OCI-M2 (cell line): ENCODE measurements around the gene RGS17.
"Not testable (repeated sequence)": the region's sequence is repeated elsewhere in the genome, so short reads cannot be mapped to it uniquely, and the experiment has no call there.

Source experiments
- DNase-seq: peaks from one replicate; lab custom pipeline; 2025; ENCODE audit not compliant: unreplicated experiment; lab: John Stamatoyannopoulos, UW

RGS17 gene

DNA sequence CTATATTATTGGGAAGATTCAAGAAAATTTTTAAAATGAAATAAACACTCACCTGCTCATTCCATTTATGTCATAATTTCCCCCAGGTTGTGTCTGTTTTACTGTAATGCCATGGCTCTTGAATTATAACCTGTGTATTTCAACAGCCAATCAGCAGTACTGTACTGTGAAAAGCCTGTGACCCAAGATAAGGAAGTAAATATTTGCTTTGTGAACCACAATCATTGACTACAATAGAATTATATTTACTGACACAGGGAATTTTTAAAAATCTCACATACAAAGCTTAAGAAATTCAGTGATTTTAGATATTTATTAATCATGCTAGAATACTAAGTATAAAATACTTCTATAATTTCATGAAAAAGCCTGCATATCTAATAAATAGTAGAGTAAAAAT is 6.0 kb downstream of the RGS17 start:
- DNase-seq = no peak

DNA sequence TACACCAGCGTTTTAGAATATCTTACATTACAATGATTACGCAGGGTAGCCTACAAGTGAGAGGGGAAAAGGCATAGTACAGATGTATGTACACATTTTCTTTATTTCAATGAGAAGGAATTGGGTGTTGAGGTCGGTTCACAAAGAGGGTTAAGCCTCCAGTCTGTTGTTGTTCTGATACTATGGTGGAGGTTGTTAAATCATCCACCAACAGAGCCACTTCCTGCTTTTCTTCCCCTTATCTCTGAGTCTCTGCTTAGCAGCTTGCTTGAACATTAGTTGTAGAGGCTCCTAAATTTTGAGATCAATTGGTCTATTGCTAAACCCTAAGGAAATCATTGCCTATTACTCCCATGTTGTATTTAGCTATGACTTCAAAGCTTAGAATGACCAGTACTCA is 7.3 kb downstream of the RGS17 start:
- DNase-seq = peak; percentile 57

DNA sequence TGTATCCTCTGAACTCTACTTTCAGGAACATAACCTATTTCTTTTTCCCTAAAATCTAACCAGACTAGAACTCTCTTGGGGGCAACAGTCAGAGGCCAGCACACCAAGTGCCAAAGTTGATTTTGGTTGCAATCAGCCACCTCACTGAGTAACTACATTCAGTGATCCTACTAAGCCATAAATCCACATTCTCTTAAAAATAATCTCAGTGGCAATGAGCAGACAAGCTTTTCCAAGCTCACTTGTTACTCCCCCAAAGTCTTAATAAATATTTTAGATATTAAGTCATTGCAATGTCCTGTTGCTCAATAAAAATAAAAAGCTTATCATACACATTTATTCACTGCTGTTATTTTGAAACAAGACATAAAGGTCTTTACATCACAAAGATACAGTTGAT is 9.8 kb downstream of the RGS17 start:
- no peak for DNase-seq

DNA sequence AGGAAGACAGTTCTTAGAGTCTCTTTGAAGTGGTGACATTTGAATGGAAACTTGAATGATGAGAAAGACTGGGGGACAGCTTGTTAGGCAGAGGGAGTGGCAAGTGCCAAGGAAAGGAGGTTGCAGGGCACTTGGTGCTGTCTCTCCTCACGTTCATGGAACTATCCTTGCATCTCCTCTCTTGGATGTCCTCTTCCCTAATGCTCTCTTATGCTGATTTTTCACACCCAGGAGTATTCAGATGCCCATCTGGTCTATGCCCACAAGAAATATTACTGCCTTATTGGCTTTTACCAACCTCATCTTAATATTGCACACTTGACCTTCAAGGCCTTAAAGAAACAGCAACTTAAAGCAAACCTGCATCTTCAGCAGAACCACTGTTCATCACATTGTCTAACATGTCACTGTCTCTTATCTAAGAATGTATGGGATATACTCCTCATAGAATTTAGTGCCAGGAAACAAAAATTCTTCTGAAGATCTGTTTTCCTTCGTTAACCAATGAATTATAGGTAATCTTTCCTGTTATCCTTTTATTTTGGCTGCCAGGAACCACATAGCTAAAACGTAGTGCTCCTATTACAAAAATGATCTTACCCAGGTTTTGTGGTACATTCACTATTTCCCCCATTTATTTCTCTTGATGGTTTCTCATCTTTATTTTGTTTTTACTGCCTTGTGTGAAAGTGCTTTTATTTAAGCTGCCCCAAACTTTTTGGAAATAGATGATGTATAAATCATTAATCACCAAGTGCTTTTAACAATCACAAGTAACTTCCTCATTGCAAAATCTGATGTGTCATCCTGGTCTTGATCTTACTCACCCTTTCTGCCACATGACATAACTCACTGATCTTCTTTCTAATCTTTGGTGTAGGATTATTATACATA is 12.8 kb downstream of the RGS17 start:
- no peak for DNase-seq

DNA sequence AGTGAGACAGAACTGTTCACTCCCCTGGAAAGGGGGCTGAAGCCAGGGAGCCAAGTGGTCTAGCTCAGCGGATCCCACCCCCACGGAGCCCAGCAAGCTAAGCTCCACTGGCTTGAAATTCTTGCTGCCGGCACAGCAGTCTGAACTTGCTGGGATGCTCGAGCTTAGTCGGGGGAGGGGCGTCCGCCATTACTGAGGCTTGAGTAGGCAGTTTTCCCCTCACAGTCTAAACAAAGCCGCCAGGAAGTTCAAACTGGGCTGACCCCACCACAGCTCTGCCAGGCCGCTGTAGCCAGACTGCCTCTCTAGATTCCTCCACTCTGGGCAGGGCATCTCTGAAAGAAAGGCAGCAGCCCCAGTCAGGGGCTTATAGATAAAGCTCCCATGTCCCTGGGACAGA is 20.0 kb downstream of the RGS17 start:
- DNase-seq = not testable (repeated sequence)

DNA sequence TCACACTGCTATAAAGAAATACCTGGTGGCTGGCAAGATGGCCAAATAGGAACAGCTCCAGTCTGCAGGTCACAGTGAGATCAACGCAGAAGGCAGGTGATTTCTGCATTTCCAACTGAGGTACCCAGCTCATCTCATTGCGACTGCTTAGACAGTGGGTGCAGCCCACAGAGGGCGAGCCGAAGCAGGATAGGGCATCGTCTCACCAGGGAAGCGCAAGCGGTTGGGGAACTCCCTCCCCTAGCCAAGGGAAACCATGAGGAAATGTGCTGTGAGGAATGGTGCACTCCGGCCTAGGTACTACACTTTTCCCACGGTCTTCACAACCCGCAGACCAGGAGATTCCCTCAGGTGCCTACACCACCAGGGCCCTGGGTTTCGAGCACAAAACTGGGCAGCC is 20.5 kb downstream of the RGS17 start:
- DNase-seq = not testable (repeated sequence)

DNA sequence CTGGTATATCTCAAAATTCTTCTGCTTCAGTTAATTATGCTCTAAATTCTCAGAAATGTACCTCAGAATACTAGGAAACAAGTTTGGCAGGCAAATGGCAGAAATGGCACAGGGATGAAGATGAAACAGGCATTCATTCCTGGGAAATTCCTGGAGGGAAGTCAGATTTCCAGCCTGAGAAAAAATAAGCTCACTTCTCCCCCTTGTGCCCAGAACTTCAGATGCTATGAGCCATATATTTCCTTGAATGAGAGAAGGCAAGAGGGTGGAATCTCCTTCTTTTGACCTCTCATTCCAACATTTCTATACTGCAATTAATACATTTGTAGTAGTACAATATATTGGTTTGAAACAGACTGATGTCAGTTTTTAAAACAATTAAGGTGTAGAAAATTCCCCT is 22.8 kb downstream of the RGS17 start:
- no peak for DNase-seq

DNA sequence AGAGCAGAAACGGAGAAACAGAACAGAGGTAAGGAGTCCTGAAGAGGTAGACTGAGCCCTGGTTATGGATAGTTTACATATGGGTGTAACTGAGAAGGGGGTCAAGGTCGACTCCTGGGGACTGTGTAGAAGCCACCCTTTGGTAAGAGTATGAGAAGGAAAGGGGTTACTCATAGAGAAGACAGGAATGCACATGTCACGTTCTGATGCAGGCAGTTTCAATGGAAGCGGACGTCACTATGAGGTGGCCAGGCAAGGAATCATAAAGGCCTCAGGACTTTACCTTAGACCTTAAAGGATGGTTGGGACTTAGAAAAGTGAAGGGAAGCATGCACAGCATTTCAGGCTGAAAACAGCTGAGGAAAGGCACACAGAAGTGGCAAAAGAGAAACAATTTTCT is 25.1 kb downstream of the RGS17 start:
- no peak for DNase-seq

DNA sequence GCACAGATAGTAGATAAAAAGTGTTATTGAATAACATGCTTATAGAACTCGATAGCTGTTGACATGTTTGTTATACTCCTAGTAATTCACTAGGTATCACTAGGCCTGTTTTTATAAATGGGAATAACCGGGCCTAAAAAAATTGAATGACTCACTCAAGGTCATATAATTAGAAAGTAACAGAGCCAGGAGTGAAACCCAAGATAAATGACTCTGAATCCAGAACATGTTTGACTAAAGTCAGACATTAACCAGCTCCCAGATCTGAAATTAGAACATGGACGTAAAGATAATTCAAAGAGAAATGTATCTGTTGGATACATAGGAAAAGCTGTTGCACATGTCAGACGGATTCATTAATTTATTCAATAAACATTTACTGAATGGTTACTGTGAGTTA is 26.9 kb downstream of the RGS17 start:
- DNase-seq = no peak

DNA sequence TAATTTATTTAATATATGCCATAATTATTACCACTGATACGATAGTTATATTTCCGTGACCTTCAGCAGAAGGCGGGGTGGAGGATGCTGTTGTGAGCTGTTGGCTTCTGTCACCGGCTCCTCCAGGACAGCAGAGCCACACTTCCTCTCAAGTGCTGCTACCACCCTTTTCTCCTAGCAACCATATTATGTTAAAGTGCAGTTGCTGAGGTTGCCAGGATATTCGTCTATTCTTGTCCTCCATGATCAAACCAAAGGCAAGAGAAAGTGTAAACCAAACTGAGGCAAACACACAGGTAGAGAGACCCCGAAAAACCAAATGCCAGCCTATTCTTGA is 27.8 kb downstream of the RGS17 start:
- no peak for DNase-seq

DNA sequence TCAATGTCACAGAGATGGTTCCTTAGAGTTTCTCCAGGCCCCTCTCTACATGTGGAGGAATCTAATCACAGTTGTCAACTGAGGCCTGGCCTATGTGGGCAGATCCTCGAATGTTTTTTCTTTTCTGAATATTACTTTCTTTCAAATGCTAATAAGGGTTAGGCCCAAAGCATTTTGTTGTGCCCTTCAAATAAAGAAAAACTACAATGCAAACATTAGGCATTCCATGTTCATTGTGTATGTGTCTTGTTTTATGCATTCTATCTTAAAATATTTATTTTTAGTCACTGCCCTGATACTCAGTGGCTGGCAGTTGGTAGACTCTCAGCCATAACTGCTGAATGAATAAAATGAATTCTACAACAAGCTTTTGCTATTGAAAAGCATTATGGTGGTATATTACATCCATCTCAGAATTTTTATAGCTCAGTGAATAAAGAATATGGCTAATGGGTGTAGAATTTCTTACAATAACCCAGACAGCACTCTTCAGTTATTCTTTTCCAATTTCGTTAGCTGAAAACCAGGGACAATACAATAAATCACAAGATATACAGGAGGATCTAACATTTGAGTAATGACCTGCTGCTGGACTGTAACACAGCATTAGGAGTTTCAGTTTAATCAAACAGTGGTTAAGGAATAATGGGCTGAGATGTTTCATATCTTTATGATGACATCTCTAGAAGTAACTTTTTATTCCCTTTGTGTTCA is 28.3 kb downstream of the RGS17 start:
- DNase-seq = no peak

DNA sequence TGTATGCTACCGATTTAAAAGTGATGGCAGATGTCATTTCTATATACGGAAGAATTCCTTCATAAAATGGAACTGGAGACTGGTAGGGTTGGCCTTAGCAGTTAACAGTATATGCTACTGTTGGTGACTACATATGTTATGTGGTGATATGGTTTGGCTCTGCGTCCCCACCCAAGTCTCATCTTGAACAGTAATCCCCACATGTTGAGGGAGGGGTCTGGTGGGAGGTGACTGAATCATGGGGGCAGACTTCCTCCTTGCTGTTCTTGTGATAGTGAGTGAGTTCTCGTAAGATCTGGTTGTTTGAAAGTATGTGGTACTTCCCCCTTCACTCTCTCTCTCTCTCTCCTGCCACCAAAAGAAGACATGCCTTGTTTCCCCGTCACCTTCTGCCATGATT is 29.6 kb downstream of the RGS17 start:
- no peak for DNase-seq

DNA sequence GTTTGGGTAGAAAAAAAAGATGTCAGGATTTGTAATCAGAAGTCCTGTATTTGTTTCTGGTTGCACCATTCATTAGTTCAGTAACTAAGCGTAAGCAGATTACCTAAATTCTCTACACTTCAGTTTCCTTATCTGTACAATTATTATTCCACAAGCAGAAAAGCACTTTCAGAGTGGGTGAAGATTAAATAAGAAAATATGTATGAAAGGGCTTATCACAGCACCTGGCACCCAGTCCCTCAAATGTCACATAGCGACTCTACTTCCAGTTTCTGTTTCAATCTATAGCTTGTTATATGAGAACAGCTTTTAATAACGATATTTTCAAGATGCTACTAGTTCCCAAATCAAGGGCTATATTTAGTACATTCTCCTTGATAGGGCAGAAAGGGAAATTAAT is 31.4 kb downstream of the RGS17 start:
- no peak for DNase-seq

DNA sequence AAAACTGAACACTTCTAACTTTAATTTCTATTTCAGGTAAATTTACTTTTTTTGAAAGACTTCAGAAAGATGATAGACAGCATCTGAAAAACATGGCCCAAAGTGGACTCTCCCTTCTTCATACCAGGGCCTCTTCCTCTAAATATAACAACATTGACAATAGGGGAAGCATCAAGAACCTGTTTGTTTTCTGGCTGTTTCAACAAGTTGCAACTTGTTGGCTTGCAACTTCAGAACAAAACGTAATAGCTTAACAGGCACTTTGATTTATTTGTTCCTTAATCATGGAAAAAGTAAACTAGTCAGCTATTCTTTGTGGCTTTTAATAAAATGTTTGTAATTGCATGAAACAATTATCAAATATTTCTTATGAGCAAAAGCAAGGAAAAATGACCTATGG is 34.3 kb downstream of the RGS17 start:
- no peak for DNase-seq

DNA sequence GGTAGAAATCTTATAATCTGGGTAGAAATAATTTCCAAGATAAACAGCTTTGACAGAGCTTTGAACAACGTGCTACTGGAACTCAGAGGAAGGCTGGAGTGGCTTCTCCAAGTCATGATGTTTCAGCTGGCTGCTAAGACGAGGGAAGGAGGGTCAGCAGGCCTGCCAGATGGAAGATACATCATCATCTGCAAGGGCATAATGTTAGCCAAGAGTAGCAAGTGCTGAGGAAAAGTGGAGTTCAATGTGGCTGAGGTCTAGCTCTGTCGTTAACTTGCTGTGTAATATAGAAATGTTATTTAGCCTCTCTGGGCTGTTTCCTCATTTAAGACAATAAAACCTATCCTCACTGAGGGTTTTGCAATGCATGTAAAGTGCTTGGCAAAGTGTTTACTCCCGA is 35.1 kb downstream of the RGS17 start:
- no peak for DNase-seq

DNA sequence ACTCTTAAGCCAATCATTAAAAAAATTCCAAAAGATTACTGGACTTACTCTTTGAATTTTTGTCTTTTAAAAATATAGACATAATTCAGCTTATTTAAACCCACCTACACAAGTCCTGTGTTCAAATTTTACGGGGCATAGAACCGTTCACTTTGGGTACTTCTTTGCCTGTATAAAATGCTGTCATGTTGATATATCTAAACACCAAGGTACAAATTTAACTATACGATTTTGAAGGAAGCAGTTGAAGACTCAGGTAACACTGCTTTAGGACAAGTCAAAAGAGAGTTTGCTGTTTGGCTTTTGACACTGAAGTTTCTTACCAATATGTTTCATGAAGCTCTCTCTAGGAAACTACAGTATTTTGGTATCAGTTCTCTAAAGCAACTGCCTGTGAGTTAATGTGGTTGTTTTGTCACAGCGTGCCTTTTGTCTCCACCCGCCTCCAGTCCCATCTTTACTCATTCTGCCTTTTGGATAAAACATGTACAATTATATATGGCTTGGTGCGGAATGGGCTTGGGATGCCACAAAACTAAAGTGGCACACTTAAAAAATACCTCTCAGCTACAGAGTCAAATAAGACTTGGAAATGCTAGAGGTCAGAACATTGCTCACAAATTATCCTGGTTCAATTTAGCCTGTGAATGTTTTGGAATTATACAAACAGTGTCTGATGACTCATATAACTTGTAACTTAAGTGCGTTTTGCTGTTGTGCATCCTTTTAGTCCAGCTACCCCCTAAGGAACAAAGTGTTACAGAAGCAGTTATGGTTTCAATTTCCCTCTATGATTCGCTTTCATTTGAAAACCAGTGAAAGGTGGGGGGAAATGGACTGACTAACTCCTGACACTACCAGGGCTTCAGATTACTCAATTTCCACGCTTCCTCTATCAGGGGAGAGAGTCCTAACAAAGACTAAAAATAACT is 38.7 kb downstream of the RGS17 start:
- no peak for DNase-seq

DNA sequence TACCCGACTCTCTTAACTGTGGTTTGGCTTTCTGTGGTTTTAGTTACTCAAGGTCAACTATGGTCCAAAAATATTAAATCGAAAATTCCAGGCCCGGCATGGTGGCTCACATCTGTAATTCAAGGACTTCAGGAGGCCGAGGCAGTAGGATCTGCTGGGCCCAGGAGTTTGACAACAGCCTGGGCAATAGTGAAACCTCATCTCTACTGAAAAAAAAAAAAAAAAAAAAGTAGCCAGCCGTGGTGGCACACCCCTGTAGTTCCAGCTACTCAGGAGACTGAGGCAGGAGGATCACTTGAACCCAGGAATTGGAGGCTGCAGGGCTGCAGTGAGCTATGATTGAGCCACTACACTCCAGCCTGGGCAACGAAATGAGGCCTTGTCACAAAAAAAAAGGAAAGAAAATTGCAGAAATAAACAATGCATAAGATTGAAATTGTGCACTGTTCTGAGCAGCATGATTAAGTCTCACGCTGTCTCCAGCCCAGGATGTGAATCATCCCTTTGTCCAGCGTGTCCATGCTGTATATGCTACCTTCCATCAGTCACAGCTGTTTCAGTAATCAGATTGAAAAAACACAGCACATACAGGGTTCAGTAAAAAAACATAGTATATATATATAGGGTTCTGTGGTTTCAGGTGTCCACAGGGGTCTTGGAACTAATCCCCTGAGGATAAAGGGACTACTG is 40.7 kb downstream of the RGS17 start:
- no peak for DNase-seq

DNA sequence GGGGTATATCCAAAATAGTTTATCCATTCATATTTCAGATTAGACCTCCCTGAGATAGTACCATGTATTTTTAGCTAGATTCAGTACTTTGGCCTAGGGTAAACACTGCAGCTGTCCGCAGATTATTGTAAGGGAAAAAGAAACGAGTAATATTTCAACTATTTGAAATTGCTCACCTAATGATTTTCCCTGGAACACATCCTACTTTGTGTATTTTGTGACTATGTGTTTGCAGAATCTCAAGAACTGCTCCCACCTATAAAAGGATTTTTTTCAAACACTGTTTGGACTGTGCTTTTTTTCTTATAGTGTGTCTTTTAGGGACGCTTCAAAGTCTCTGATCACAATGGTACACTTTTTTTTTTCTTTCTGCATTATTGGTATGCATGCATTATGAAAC is 42.3 kb downstream of the RGS17 start:
- DNase-seq = no peak

DNA sequence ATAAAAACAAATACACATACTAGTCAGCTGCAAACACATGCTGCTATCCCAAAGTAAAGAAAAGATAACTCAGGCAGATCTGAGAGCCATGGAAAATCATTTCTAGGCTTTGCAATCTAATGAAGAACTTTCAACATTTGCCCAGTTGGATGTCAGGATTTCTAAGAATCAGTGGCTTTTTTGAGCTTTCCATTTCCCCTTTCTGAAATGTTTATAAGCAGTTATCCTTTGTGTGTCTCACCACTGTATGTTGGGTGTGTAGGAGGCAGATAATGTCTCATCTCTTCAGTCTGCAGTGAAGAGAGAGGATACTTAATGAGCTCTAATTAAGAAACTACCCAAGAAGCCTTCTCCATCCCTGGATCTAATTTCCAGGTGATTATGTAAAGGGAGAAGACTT is 43.6 kb downstream of the RGS17 start:
- no peak for DNase-seq

DNA sequence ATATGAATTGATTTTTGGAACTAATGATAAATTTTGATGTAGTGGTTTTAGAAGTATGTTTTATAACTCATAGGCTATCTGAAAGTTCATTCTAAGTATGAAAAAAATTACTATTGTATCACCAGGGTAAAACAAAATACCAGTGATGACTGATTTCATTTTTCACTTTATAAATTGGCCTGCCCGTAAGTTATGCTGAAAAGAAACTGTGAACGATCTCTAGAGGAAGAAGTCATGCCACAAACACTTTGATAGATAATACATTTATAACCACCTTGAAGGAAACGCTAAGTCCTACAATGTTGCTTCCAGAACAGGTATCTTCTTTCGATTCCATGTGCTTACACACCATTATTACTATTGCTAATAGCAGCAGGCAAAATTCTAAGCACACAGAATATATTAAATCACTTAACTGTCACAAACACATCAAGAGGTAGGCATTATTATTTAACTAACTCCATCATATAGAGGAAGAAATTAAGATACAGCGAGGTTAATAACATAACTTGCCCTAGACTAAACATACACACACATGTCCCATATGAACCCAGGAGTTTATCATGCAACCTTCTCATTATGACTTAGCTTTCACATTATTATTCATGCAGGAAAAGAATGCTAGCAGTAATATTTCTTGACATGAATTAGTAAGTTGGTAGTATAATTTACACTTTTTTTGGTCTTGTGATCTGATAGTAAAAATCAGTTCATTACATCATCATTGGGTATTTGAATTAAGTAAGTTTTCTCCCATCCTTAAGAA is 44.7 kb downstream of the RGS17 start:
- no peak for DNase-seq
